Type B pancreatic cell (in vitro differentiated cells): ENCODE measurements around the gene RFX6. TPM values are rescaled to one million over a fixed set of nuclear protein-coding genes. Genes with fewer than 3 reads are reported as not detected.
A peak's percentile ranks its signal among the peaks of the same experiment; 100 is the strongest.

ENCODE experiments used
- DNase-seq: peaks from one replicate; pipeline ENCODE4 v3.0.0; 2021; ENCODE audit warnings: mixed read lengths; ENCODE audit not compliant: unreplicated experiment; ENCODE audit errors: extremely low spot score
- H3K27ac Mint-ChIP-seq: 2 replicates; pipeline ENCODE4 v1.8.0; 2021; ENCODE audit warnings: mild to moderate bottlenecking, mixed read lengths
- H3K27me3 Mint-ChIP-seq: 2 replicates; pipeline ENCODE4 v1.8.0; 2021; ENCODE audit warnings: mixed read lengths
- H3K36me3 Mint-ChIP-seq: 2 replicates; pipeline ENCODE4 v1.8.0; 2021; ENCODE audit warnings: mixed read lengths
- H3K4me1 Mint-ChIP-seq: one replicate; pipeline ENCODE4 v1.8.0; 2021; ENCODE audit warnings: mixed read lengths; ENCODE audit not compliant: unreplicated experiment
- H3K4me3 Mint-ChIP-seq: 2 replicates; pipeline ENCODE4 v1.8.0; 2021; ENCODE audit warnings: mild to moderate bottlenecking, mixed read lengths
- H3K9me3 Mint-ChIP-seq: 2 replicates; pipeline ENCODE4 v1.8.0; 2021; ENCODE audit warnings: mixed read lengths
- CTCF ChIP-seq: fragments of 200-600 bp; sonication (generic); conservative IDR thresholded peaks from 2 replicates; pipeline ENCODE4 v1.5.0; 2021; ENCODE audit warnings: antibody characterized with exemption, mild to moderate bottlenecking
- total RNA-seq: library from RNA; stranded (reverse); gene quantifications from 2 replicates; pipeline ENCODE4 v1.2.1, GENCODE V29; 2021; ENCODE audit warnings: low replicate concordance

The RFX6 gene
- total RNA-seq, 1 donor from 2014 or later: 18.3 TPM

GRCh38 chr6:116948533-116949304 is 71.7 kb downstream of the RFX6 start:
- no peak for TF ChIP-seq CTCF
- no peak for DNase-seq
- Mint-ChIP-seq H3K4me3 (peak overlapping the region; percentile 9), H3K27me3 (peaks cover 7% of the 10 kb centered on the region), H3K27ac (no peak overlapping the region), H3K4me1 (no peaks in the 10 kb centered on the region), H3K36me3 (no peaks in the 10 kb centered on the region), H3K9me3 (no peaks in the 10 kb centered on the region)

GRCh38 chr6:116949964-116950363 is 72.9 kb downstream of the RFX6 start:
- no peak for DNase-seq
- no peaks in the 10 kb centered on the region for H3K36me3 Mint-ChIP-seq
- H3K27me3 Mint-ChIP-seq: peaks cover 7% of the 10 kb centered on the region
- TF ChIP-seq CTCF: no peak
- H3K4me3 Mint-ChIP-seq: no peak overlapping the region
- peaks cover 3% of the 10 kb centered on the region for H3K4me1 Mint-ChIP-seq
- no peaks in the 10 kb centered on the region for H3K9me3 Mint-ChIP-seq
- no peak overlapping the region for H3K27ac Mint-ChIP-seq

GRCh38 chr6:116954335-116954734 is 77.3 kb downstream of the RFX6 start:
- Mint-ChIP-seq H3K27me3 (no peaks in the 10 kb centered on the region), H3K36me3 (no peaks in the 10 kb centered on the region), H3K4me3 (no peak overlapping the region), H3K27ac (no peak overlapping the region), H3K9me3 (no peaks in the 10 kb centered on the region), H3K4me1 (peaks cover 3% of the 10 kb centered on the region)
- DNase-seq: no peak
- TF ChIP-seq CTCF: no peak

GRCh38 chr6:116954938-116955337 is 77.9 kb downstream of the RFX6 start:
- no peaks in the 10 kb centered on the region for H3K36me3 Mint-ChIP-seq
- peak overlapping the region; percentile 65 for H3K4me3 Mint-ChIP-seq
- DNase-seq: no peak
- no peaks in the 10 kb centered on the region for H3K9me3 Mint-ChIP-seq
- no peaks in the 10 kb centered on the region for H3K27me3 Mint-ChIP-seq
- H3K27ac Mint-ChIP-seq: no peak overlapping the region
- TF ChIP-seq CTCF: no peak
- peaks cover 3% of the 10 kb centered on the region for H3K4me1 Mint-ChIP-seq

GRCh38 chr6:116955773-116956172 is 78.7 kb downstream of the RFX6 start:
- no peak for DNase-seq
- Mint-ChIP-seq H3K27me3 (no peaks in the 10 kb centered on the region), H3K9me3 (no peaks in the 10 kb centered on the region), H3K36me3 (no peaks in the 10 kb centered on the region), H3K27ac (no peak overlapping the region), H3K4me1 (peaks cover 3% of the 10 kb centered on the region), H3K4me3 (no peak overlapping the region)
- TF ChIP-seq CTCF: no peak
